Uterus (tissue), 4 donors: Measurements from ENCODE around the gene AGL. TPM values are rescaled to one million over a fixed set of nuclear protein-coding genes. Genes with fewer than 3 reads are reported as not detected.

Experiments
- DNase-seq, 2 donors: peaks; one replicate each; pipeline ENCODE4 v3.0.0-alpha.2; 2019 to 2020
- H3K27ac ChIP-seq, 2 donors: fragments of 200-600 bp; sonication (generic); 1 replicate in 1 of 2; 2 replicates in 1 of 2; pipeline ENCODE4 v1.5.1; 2016 to 2018
- H3K27me3 ChIP-seq, 2 donors: fragments of 200-600 bp; sonication (generic); one replicate each; pipeline ENCODE4 v1.5.1; 2018 to 2019; ENCODE audit warnings: control low read depth in 1 of 2
- H3K36me3 ChIP-seq, 2 donors: fragments of 200-600 bp; sonication (generic); one replicate each; pipeline ENCODE4 v1.5.1; 2019; ENCODE audit warnings: control low read depth in 1 of 2
- H3K4me1 ChIP-seq, 2 donors: fragments of 200-600 bp; sonication (generic); one replicate each; pipeline ENCODE4 v1.5.1; 2018 to 2019; ENCODE audit warnings: control low read depth in 1 of 2
- H3K4me3 ChIP-seq, 2 donors: fragments of 200-600 bp; sonication (generic); 1 replicate in 1 of 2; 2 replicates in 1 of 2; pipeline ENCODE4 v1.5.1; 2018 to 2019; ENCODE audit warnings: mild to moderate bottlenecking in 1 of 2
- H3K9me3 ChIP-seq, 2 donors: fragments of 200-600 bp; sonication (generic); one replicate each; pipeline ENCODE4 v1.5.1; 2019; ENCODE audit warnings: control low read depth in 1 of 2
- CTCF ChIP-seq, 4 experiments: fragments of 200-600 bp in 2 of 4; fragments of 450-650 bp in 2 of 4; sonication (generic) in 2 of 4; IDR thresholded peaks; one replicate each; pipeline ENCODE4 v1.5.1; 2016 to 2019; ENCODE audit warnings: antibody characterized with exemption in 4 of 4, mild to moderate bottlenecking in 2 of 4, moderate library complexity in 1 of 4
- POLR2A ChIP-seq, 2 donors: fragments of 450-650 bp; IDR thresholded peaks; one replicate each; pipeline ENCODE4 v1.6.1; 2016; ENCODE audit warnings: antibody characterized with exemption in 2 of 2, mild to moderate bottlenecking in 1 of 2, moderate library complexity in 1 of 2
- intact Hi-C: fragments of 100-400 bp; cut with DNase I; formaldehyde crosslinking; loops from one replicate; pipeline ENCODE4 v1.15.1; 2023; ENCODE audit warnings: low total_unique reads
- total RNA-seq, 4 donors: library from RNA; depleted of rRNA in 3 of 4; stranded (reverse); fragments of >200 nt in 3 of 4; gene quantifications; one replicate each; pipeline versions ENCODE4 v1.1.0 to v1.2.4, GENCODE V29; 2014 to 2023
- donor health status: DM: yes; HTN: yes; CAD: no.

Gene AGL
- total RNA-seq, 4 donors from 2014 or later, result 10.5 to 27.9 (median 14.2) TPM

- no peak for TF ChIP-seq POLR2A (IDR thresholded peaks at IDR 0.05)
- no peak for TF ChIP-seq CTCF (IDR thresholded peaks at IDR 0.05)
- intact Hi-C loops, result no loop called here
- H3K4me3 ChIP-seq, result no peak overlapping the region
- H3K27ac ChIP-seq, result no peak overlapping the region
- H3K27me3 ChIP-seq, result no peaks in the 10 kb centered on the region
- no peak for DNase-seq
- H3K36me3 ChIP-seq, result no peaks in the 10 kb centered on the region
- no peaks in the 10 kb centered on the region for H3K4me1 ChIP-seq
- no peaks in the 10 kb centered on the region for H3K9me3 ChIP-seq
Measured at GRCh38 chr1:99943223-99943794, 93.1 kb downstream of the AGL start.

GRCh38 chr1:99944192-99944591 lies 94.0 kb downstream of the AGL start:
- no peaks in the 10 kb centered on the region for H3K27me3 ChIP-seq

GRCh38 chr1:99945174-99945573 lies 95.0 kb downstream of the AGL start:
- Histone ChIP-seq H3K27me3 (no peaks in the 10 kb centered on the region), H3K4me1 (no peaks in the 10 kb centered on the region), H3K27ac (no peak overlapping the region), H3K4me3 (no peak overlapping the region), H3K36me3 (no peaks in the 10 kb centered on the region), H3K9me3 (no peaks in the 10 kb centered on the region)
- DNase-seq, result no peak
- TF ChIP-seq CTCF (IDR thresholded peaks at IDR 0.05) (no peak), POLR2A (IDR thresholded peaks at IDR 0.05) (no peak)
- intact Hi-C loops, result no loop called here

More at GRCh38 chr1:99944192-99944591, 94.0 kb downstream of the AGL start:
- H3K9me3 ChIP-seq, result no peaks in the 10 kb centered on the region
- no peak overlapping the region for H3K4me3 ChIP-seq
- no peak for TF ChIP-seq CTCF (IDR thresholded peaks at IDR 0.05)
- no peak for TF ChIP-seq POLR2A (IDR thresholded peaks at IDR 0.05)
- intact Hi-C loops, result no loop called here
- no peak overlapping the region for H3K27ac ChIP-seq
- DNase-seq, result no peak
- no peaks in the 10 kb centered on the region for H3K36me3 ChIP-seq
- H3K4me1 ChIP-seq, result no peaks in the 10 kb centered on the region

GRCh38 chr1:99950486-99950885 lies 100.3 kb downstream of the AGL start:
- intact Hi-C loops, result no loop called here
- DNase-seq, result no peak
- no peaks in the 10 kb centered on the region for H3K27me3 ChIP-seq
- H3K9me3 ChIP-seq, result no peaks in the 10 kb centered on the region
- TF ChIP-seq CTCF (IDR thresholded peaks at IDR 0.05) (no peak), POLR2A (IDR thresholded peaks at IDR 0.05) (no peak)
- no peak overlapping the region for H3K27ac ChIP-seq
- no peak overlapping the region for H3K4me3 ChIP-seq
- H3K36me3 ChIP-seq, result no peaks in the 10 kb centered on the region
- H3K4me1 ChIP-seq, result no peaks in the 10 kb centered on the region

GRCh38 chr1:99952522-99952921 lies 102.4 kb downstream of the AGL start:
- TF ChIP-seq CTCF (IDR thresholded peaks at IDR 0.05) (no peak), POLR2A (IDR thresholded peaks at IDR 0.05) (no peak)
- no peak for DNase-seq
- Histone ChIP-seq H3K36me3 (no peaks in the 10 kb centered on the region), H3K27ac (no peak overlapping the region), H3K9me3 (no peaks in the 10 kb centered on the region), H3K4me3 (no peak overlapping the region), H3K4me1 (no peaks in the 10 kb centered on the region), H3K27me3 (no peaks in the 10 kb centered on the region)
- intact Hi-C loops, result no loop called here
